Measurements from ENCODE around the gene ZBTB16. TPM values are rescaled to one million over a fixed set of nuclear protein-coding genes. Genes with fewer than 3 reads are reported as not detected.
A peak's percentile ranks its signal among the peaks of the same experiment; 100 is the strongest.

ZBTB16 gene
- total and polyA plus RNA-seq, 7 experiments from 2014 or later = 3.0 to 22.1 (median 7.2) TPM

DNA sequence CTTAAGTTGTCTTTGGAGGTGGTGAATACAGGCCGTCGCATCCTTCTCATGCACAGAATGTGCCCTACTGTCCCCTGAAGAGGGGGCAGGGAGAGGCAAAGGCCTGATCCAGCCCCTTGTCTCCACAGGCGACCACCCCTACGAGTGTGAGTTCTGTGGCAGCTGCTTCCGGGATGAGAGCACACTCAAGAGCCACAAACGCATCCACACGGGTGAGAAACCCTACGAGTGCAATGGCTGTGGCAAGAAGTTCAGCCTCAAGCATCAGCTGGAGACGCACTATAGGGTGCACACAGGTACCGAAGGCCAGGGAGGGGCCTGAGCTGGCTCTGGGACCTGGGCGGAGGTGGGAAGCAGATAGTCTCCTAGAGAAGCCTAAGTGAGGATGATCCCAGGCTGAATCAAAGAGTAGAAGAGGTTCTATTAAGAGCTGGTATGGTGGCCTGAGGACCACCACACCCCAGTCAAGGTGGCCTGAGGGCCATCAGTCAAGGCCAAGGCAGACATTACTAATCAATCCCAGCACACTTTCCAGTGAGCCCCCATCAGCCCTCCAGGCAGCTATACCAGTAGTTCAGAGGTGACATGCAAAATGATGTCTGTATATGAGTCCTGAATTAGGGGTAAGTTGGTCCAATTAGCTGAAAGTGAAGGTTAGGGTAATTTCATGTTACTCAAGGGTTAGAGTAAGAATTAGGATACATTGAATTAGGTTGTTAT is 187.7 kb downstream of the ZBTB16 start:
- Mint-ChIP-seq H3K9me3 (peaks cover 0 to 3% (median 0%) of the 10 kb centered on the region in 11 donors), H3K27ac (peak overlapping the region in 1 of 9 donors; percentile 0), H3K4me3 (no peak overlapping the region), H3K36me3 (peaks cover 0 to 9% (median 4%) of the 10 kb centered on the region in 5 donors), H3K27me3 (peaks cover 0 to 8% (median 0%) of the 10 kb centered on the region in 5 donors), H3K4me1 (peaks cover 0 to 6% (median 0%) of the 10 kb centered on the region in 7 donors)
- no peaks in the 10 kb centered on the region for H3K9me3 ChIP-seq (ENCODE audit: control insufficient read depth in 2 of 3, low read length in 3 of 3)
- H3K27ac ChIP-seq (ENCODE audit: low read depth, low read length) = no peak overlapping the region
- POLR2A ChIA-PET = no interaction called here
- H3K36me3 ChIP-seq (ENCODE audit: control insufficient read depth in 2 of 3, insufficient read depth in 3 of 3, low read length in 3 of 3) = no peaks in the 10 kb centered on the region
- H3K4me3 ChIP-seq (ENCODE audit: low read length) = no peak overlapping the region
- intact Hi-C loops (cut with micrococcal nuclease) = no loop called here
- H3K4me1 ChIP-seq (ENCODE audit: control insufficient read depth in 2 of 2, insufficient read depth in 2 of 2, low read length in 2 of 2) = no peaks in the 10 kb centered on the region
- CTCF ChIA-PET = no interaction called here
- H3K27me3 ChIP-seq (ENCODE audit: control insufficient read depth in 2 of 2, insufficient read depth in 2 of 2, low read length in 2 of 2) = no peaks in the 10 kb centered on the region
- DNase-seq = no peak
- ATAC-seq = no peak

DNA sequence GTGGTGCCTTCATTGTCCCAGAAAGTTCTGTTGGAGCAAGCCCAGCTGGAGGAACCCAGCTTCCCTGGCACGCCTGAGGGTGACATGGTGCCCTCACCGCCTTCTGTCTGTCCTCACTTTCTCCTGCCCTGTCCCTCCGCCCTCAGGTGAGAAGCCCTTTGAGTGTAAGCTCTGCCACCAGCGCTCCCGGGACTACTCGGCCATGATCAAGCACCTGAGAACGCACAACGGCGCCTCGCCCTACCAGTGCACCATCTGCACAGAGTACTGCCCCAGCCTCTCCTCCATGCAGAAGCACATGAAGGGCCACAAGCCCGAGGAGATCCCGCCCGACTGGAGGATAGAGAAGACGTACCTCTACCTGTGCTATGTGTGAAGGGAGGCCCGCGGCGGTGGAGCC is 190.7 kb downstream of the ZBTB16 start:
- peaks cover 0 to 6% (median 0%) of the 10 kb centered on the region in 7 donors for H3K4me1 Mint-ChIP-seq
- POLR2A ChIA-PET = no interaction called here
- DNase-seq (no peak), ATAC-seq (no peak)
- H3K9me3 Mint-ChIP-seq = peaks cover 0 to 3% (median 0%) of the 10 kb centered on the region in 11 donors
- H3K9me3 ChIP-seq (ENCODE audit: control insufficient read depth in 2 of 3, low read length in 3 of 3) = no peaks in the 10 kb centered on the region
- CTCF ChIA-PET = interaction anchor here (0.5 to 2.7 kb wide), 4 partner anchors 11 to 186 kb away, joined by 3 to 15 read pairs (median 4); no protein-coding TSS in a partner anchor
- no peak overlapping the region for H3K4me3 Mint-ChIP-seq
- H3K4me1 ChIP-seq (ENCODE audit: control insufficient read depth in 2 of 2, insufficient read depth in 2 of 2, low read length in 2 of 2) = no peaks in the 10 kb centered on the region
- no peak overlapping the region for H3K4me3 ChIP-seq (ENCODE audit: low read length)
- no peaks in the 10 kb centered on the region for H3K36me3 ChIP-seq (ENCODE audit: control insufficient read depth in 2 of 3, insufficient read depth in 3 of 3, low read length in 3 of 3)
- H3K27ac Mint-ChIP-seq = no peak overlapping the region
- intact Hi-C loops (cut with micrococcal nuclease) = no loop called here
- peaks cover 0 to 3% (median 0%) of the 10 kb centered on the region in 5 donors for H3K27me3 Mint-ChIP-seq
- peaks cover 0 to 9% (median 4%) of the 10 kb centered on the region in 5 donors for H3K36me3 Mint-ChIP-seq
- no peak overlapping the region for H3K27ac ChIP-seq (ENCODE audit: low read depth, low read length)
- H3K27me3 ChIP-seq (ENCODE audit: control insufficient read depth in 2 of 2, insufficient read depth in 2 of 2, low read length in 2 of 2) = no peaks in the 10 kb centered on the region

DNA sequence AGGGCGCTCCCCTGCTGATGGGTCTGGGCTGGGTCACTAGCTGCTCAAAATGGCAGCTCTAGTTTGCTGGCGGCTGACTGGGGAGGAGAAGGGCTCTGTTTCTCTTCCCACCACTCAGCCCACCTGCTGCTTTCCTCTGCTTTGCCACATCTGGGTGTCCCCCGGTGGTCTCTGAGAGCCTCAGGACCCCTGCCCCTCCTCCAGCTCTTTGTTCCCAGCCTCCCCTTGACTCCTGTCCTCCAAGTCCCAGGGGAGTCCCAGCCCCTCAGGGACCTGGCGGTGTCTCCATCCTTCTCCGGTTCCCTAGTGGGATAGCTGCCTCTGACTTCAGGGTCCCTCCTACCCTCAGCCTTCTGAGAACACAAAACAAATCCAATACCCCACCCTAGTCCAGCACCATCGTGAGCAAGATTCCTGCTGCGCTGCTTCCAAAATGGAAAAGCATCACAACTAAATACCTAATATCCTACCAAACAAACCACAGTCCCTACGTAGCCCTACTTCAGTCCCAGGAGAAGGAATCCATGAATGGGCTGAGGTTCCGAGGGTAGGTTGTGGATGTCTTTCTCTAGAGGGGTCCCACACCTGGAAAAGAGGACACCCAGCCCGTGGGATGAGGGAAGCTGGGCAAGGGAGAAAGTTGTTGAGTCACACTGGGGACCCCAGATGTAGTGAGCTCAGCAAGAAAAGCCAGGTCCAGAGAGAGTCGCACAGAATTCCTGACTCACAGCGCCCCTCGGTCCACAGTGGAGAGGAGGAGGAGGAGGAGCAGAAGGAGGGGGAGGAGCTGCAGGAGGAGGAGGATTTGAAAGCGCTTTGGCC is 191.7 kb downstream of the ZBTB16 start:
- POLR2A ChIA-PET = interaction anchor here (1.0 kb wide), 1 partner anchor 257 kb away, joined by 3 read pairs; no protein-coding TSS in a partner anchor
- H3K27ac Mint-ChIP-seq = peak overlapping the region in 2 of 9 donors; percentile 11 to 58

DNA sequence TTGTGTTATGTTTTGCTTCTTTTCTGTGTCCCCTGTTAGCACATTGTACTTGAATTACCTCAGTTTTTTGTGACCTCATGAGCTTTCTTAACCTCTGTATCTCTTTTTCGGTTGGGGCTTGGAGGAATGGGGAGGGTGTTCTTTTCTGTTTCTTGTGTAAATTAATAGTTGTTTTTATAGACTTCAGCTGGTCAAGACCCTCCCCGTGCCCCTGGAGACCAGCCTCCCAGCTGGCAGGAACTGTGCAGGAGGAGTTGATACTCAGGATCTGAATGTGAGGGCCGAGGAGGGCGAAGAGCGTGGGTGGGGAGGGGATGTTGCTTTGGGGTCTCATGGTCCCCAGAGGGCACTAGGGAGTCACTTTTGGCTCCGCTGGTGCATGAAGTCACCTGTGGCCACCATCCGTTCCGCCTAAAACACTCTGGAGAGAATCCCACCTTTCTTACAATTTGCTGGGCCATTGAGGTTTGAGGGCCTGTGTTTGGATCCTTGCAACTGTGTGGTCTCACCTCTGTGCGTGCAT is 192.4 kb downstream of the ZBTB16 start:
- Mint-ChIP-seq H3K9me3 (peaks cover 0 to 3% (median 0%) of the 10 kb centered on the region in 11 donors), H3K27me3 (peaks cover 0 to 3% (median 0%) of the 10 kb centered on the region in 5 donors), H3K4me1 (peaks cover 0 to 2% (median 0%) of the 10 kb centered on the region in 7 donors), H3K27ac (no peak overlapping the region), H3K36me3 (peaks cover 0 to 9% (median 4%) of the 10 kb centered on the region in 5 donors), H3K4me3 (no peak overlapping the region)
- ATAC-seq = no peak
- no peaks in the 10 kb centered on the region for H3K4me1 ChIP-seq (ENCODE audit: control insufficient read depth in 2 of 2, insufficient read depth in 2 of 2, low read length in 2 of 2)
- H3K36me3 ChIP-seq (ENCODE audit: control insufficient read depth in 2 of 3, insufficient read depth in 3 of 3, low read length in 3 of 3) = no peaks in the 10 kb centered on the region
- no peaks in the 10 kb centered on the region for H3K9me3 ChIP-seq (ENCODE audit: control insufficient read depth in 2 of 3, low read length in 3 of 3)
- CTCF ChIA-PET = interaction anchor here (0.6 to 2.8 kb wide), 2 partner anchors 9 to 89 kb away, joined by 3 to 14 read pairs; no protein-coding TSS in a partner anchor
- POLR2A ChIA-PET = interaction anchor here (1.0 kb wide), 1 partner anchor 258 kb away, joined by 3 read pairs; no protein-coding TSS in a partner anchor
- no peak overlapping the region for H3K4me3 ChIP-seq (ENCODE audit: low read length)
- H3K27ac ChIP-seq (ENCODE audit: low read depth, low read length) = no peak overlapping the region
- DNase-seq = no peak
- no peaks in the 10 kb centered on the region for H3K27me3 ChIP-seq (ENCODE audit: control insufficient read depth in 2 of 2, insufficient read depth in 2 of 2, low read length in 2 of 2)
- intact Hi-C loops (cut with micrococcal nuclease) = loop anchor here in 1 of 2 donors (2.0 kb wide), 1 partner anchor 71 kb away; no protein-coding TSS in a partner anchor

More for the DNA sequence above, 191.7 kb downstream of the ZBTB16 start:
- Mint-ChIP-seq H3K9me3 (peaks cover 0 to 3% (median 0%) of the 10 kb centered on the region in 11 donors), H3K4me1 (peaks cover 0 to 6% (median 0%) of the 10 kb centered on the region in 7 donors), H3K36me3 (peaks cover 0 to 9% (median 4%) of the 10 kb centered on the region in 5 donors), H3K27me3 (peaks cover 0 to 3% (median 0%) of the 10 kb centered on the region in 5 donors), H3K4me3 (no peak overlapping the region)
- intact Hi-C loops (cut with micrococcal nuclease) = no loop called here
- Histone ChIP-seq H3K27me3 (ENCODE audit: control insufficient read depth in 2 of 2, insufficient read depth in 2 of 2, low read length in 2 of 2) (no peaks in the 10 kb centered on the region), H3K9me3 (ENCODE audit: control insufficient read depth in 2 of 3, low read length in 3 of 3) (no peaks in the 10 kb centered on the region), H3K36me3 (ENCODE audit: control insufficient read depth in 2 of 3, insufficient read depth in 3 of 3, low read length in 3 of 3) (no peaks in the 10 kb centered on the region), H3K27ac (ENCODE audit: low read depth, low read length) (no peak overlapping the region), H3K4me3 (ENCODE audit: low read length) (no peak overlapping the region), H3K4me1 (ENCODE audit: control insufficient read depth in 2 of 2, insufficient read depth in 2 of 2, low read length in 2 of 2) (no peaks in the 10 kb centered on the region)
- CTCF ChIA-PET = interaction anchor here (2.8 kb wide), 1 partner anchor 10 kb away, joined by 14 read pairs; no protein-coding TSS in a partner anchor
- DNase-seq (no peak), ATAC-seq (no peak)

DNA sequence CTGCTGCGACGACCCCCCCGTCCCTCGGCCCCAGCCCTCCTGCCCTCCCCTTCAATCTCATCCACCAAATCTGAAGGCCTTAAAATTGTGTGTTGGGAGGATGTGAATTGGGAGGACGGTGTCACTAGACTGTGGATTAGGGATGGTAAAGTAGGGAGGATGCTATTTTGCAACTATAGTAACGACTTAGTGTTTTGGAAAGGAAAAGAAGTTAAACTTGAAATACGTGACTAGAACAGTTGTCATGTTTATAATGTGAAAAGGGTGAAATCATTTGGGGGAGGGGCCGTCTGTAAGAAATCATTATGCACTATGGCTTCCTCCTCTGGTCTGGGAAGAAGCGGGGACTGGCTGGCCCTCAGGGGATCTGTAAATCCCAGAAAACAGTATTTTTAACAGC is 193.3 kb downstream of the ZBTB16 start:
- Histone ChIP-seq H3K27ac (ENCODE audit: low read depth, low read length) (no peak overlapping the region), H3K27me3 (ENCODE audit: control insufficient read depth in 2 of 2, insufficient read depth in 2 of 2, low read length in 2 of 2) (no peaks in the 10 kb centered on the region), H3K4me3 (ENCODE audit: low read length) (no peak overlapping the region), H3K36me3 (ENCODE audit: control insufficient read depth in 2 of 3, insufficient read depth in 3 of 3, low read length in 3 of 3) (no peaks in the 10 kb centered on the region), H3K9me3 (ENCODE audit: control insufficient read depth in 2 of 3, low read length in 3 of 3) (no peaks in the 10 kb centered on the region), H3K4me1 (ENCODE audit: control insufficient read depth in 2 of 2, insufficient read depth in 2 of 2, low read length in 2 of 2) (no peaks in the 10 kb centered on the region)
- ATAC-seq (no peak), DNase-seq (no peak)
- no peak overlapping the region for H3K4me3 Mint-ChIP-seq
- peaks cover 0 to 2% (median 0%) of the 10 kb centered on the region in 7 donors for H3K4me1 Mint-ChIP-seq
- CTCF ChIA-PET = interaction anchor here (2.8 kb wide), 1 partner anchor 8 kb away, joined by 14 read pairs; no protein-coding TSS in a partner anchor
- POLR2A ChIA-PET = no interaction called here
- H3K9me3 Mint-ChIP-seq = peaks cover 0 to 3% (median 0%) of the 10 kb centered on the region in 11 donors
- H3K27ac Mint-ChIP-seq = no peak overlapping the region
- H3K36me3 Mint-ChIP-seq = peaks cover 0 to 9% (median 4%) of the 10 kb centered on the region in 5 donors
- H3K27me3 Mint-ChIP-seq = peaks cover 0 to 3% (median 0%) of the 10 kb centered on the region in 5 donors
- intact Hi-C loops (cut with micrococcal nuclease) = loop anchor here in 1 of 2 donors (2.0 kb wide), 1 partner anchor 72 kb away; no protein-coding TSS in a partner anchor

DNA sequence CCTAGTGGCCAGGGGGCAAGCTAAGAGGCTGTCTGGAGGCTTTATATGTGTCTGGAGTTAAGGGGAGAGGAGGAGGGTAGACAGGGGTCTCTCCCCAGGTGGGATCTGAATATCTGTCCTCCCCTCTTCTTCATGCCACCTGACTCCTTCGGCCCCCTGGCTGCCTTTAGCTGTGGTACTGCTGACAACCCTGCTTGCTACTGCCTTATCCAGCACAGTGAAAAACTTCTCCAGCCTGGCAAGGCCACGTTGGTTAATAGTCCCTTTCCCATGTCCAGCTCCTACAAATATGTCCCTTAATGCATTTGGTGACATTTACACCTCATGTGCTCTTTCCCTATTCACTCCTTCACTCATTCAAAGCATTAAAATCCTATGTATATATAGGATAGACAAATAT is 194.3 kb downstream of the ZBTB16 start:
- Histone ChIP-seq H3K36me3 (ENCODE audit: control insufficient read depth in 2 of 3, insufficient read depth in 3 of 3, low read length in 3 of 3) (no peaks in the 10 kb centered on the region), H3K4me1 (ENCODE audit: control insufficient read depth in 2 of 2, insufficient read depth in 2 of 2, low read length in 2 of 2) (no peaks in the 10 kb centered on the region), H3K9me3 (ENCODE audit: control insufficient read depth in 2 of 3, low read length in 3 of 3) (no peaks in the 10 kb centered on the region), H3K27ac (ENCODE audit: low read depth, low read length) (no peak overlapping the region), H3K4me3 (ENCODE audit: low read length) (no peak overlapping the region), H3K27me3 (ENCODE audit: control insufficient read depth in 2 of 2, insufficient read depth in 2 of 2, low read length in 2 of 2) (no peaks in the 10 kb centered on the region)
- CTCF ChIA-PET = no interaction called here
- H3K9me3 Mint-ChIP-seq = peaks cover 0 to 3% (median 0%) of the 10 kb centered on the region in 11 donors
- H3K4me3 Mint-ChIP-seq = peak overlapping the region in 1 of 10 donors; percentile 14
- H3K27me3 Mint-ChIP-seq = peaks cover 0 to 3% (median 0%) of the 10 kb centered on the region in 5 donors
- peaks cover 0 to 3% (median under 1%) of the 10 kb centered on the region in 7 donors for H3K4me1 Mint-ChIP-seq
- peak overlapping the region in 1 of 9 donors; percentile 30 for H3K27ac Mint-ChIP-seq
- H3K36me3 Mint-ChIP-seq = peaks cover 0 to 4% (median 3%) of the 10 kb centered on the region in 5 donors
- ATAC-seq (no peak), DNase-seq (no peak)
- intact Hi-C loops (cut with micrococcal nuclease) = loop anchor here in 1 of 2 donors (2.0 kb wide), 1 partner anchor 73 kb away; no protein-coding TSS in a partner anchor
- POLR2A ChIA-PET = no interaction called here

Data from naive thymus-derived CD4-positive, alpha-beta T cell (primary cell).